ENCODE data around the gene PCNX2.

- no peak for TF ChIP-seq CTCF (IDR thresholded peaks at IDR 0.05)
- no peak for TF ChIP-seq POLR2A (IDR thresholded peaks at IDR 0.05)
These were observed 156.5 kb downstream of the PCNX2 start for GRCh38 chr1:233138788-233139585.
